SIG-M5 treated with dmso at 0.1 percent for 504 hours (cell line): ENCODE data around the gene PAK6.

Source experiments
- DNase-seq: peaks from one replicate; lab custom pipeline; 2025; ENCODE audit not compliant: unreplicated experiment; lab: John Stamatoyannopoulos, UW

The PAK6 gene

DNA sequence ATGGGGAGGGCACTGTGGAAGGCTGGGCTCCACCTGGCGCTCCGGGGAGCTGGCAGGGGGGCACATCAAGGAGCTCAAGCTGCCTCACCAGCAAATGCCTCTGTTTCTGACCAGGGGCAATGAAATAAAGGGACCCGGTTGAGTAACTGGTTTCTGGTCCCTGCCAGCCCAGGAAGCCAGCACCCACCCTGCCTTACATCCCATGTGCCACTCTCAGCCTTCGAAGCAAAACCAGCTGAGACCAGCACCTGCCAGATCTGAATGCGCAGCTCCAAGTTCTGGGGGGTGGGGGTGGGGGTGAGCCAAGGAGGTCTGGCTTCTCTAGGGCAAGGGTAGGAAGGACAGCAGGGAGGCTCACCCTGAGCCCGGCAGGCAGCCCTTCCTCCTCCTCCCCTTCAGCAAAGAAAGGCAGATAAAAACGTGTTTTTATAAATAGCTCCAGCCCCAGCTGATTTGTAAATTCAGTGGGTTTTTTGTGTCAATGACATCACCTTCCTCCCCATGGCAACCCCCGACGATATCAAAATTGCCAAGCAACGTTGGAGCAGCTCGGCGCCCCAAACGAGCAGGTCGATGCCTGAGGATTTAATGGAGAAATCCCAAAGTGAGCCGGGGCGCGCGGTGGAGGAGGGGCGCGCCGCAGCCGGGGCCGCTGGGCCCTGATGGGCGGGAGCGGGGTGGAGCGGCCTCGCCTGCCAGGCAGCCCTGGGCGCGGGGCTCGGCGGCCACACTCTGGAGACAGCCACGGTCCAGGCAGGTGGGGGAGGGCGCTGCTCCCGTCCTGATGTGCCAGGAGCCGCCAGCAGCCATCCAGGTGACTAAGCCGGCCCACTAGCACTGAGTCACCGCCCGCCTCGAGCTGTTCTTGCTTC is at the start of gene PAK6:
PAK6 (plus strand) TSS at position 532 of the 872 bp plus-strand sequence. CDS start 25,723 bp downstream, outside the sequence.
- DNase-seq, result peak; percentile 25

- no peak for DNase-seq
These were observed 48.3 kb upstream of the PAK6 start for GRCh38 chr15:40190591-40190990.

GRCh38 chr15:40192942-40193341 is 45.9 kb upstream of the PAK6 start:
- DNase-seq, result no peak

DNA sequence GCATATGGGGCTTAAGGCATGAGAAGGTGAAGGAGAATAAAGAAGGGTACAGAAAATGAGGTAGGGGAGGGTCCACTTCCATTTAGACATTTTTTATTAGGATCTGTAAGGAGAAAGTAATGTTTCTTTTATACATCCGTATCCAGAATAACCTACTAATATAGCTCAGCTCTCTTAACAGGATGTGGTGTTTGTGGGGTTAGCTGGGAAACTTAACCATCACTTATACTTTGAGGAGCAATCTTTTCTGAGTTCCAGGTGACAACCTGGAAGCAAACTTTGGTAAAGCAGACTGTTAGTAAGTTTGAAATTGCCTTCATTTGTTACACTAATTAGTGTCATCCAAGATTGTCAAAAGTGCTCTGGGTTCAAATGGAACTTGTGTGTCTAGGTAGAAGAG is 41.4 kb upstream of the PAK6 start:
- no peak for DNase-seq

GRCh38 chr15:40198355-40199085 is 40.3 kb upstream of the PAK6 start:
- no peak for DNase-seq

DNA sequence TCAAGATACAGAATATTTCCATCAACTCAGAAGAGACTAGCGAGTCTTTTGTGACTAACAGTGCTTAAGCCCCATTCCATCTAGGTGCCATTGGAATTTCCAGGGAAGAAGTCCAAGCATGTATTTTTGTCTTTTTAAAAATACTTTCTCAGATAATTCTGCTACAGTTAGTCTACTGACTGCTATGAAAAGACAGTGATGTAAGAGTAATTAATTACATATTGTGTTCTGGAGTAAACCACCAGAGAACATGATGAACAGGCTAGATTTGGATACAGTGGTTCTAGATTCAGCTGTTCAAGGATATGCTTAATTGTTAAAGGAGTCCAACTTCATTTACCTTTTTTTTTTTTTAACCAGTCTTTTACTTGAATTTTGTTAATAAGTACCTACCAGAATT is 34.8 kb upstream of the PAK6 start:
- no peak for DNase-seq

DNA sequence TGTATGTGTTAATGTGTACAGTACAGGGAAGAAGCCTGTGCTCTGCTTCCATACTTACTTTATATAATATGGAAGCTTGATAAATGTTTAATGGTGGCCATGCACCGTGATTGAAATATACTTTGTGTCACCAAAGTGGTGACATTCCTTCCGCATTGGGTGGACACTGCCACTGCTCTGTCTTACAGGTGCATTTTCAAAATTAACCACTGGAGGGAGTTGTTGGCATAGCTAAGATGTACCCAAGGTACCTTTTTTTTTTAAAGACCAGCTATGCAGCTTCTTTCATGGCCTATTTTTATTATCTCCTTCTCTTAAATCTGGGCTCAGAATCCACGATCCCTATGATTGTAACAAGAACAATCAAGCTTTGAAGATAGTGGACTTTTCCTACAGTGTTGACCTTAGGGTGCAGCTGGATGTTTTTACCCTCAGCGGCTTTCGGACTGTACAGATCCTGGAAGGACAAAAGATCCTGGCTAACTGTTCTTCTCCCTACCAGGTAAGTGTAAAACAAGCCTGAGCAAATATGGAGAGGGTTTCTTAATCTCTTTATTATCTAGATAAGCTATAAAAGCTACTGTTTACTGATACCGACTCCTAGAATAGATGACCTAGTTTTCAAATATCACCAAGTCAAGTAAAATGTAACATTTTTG is 21.6 kb upstream of the PAK6 start:
- DNase-seq, result peak; percentile 71

DNA sequence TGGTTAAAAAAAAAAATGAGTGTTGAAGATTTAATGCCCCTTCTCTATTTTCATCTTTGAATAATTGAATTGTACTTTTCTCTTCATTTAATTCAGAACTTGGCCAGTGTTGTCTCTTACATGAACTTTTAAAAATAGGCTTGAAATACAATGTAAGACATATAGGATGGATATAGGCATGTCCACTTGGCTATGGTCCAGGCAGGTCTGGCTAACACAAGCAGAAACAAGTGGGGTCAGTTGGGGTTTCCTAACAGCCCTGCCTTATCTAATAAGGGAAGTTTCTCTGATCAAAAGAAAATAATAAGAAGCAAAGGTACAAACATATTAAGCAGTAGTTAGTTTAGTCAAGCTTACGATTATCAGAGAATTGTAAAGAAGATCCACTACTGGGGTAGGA is 19.1 kb upstream of the PAK6 start:
- no peak for DNase-seq

- DNase-seq, result no peak
These were observed 16.7 kb upstream of the PAK6 start for GRCh38 chr15:40222131-40222530.

GRCh38 chr15:40226736-40227135 is 12.1 kb upstream of the PAK6 start:
- no peak for DNase-seq

DNA sequence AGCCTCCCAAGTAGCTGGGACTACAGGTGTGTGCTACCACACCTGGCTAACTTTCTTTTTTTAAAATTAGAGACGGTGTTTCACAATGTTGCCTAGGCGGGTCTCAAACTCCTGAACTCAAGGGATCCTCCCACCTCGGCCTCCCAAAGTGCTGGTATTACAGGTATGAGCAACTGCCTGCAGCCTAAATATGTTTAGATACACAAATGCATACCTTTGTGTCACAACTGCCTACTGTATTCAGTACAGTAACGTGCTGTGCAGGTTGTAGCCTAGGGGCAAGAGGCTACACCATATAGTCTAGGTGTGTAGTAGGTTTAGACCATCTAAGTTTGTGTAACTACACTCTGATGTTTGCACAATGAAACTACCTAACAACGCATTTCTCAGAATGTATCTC is 9.5 kb upstream of the PAK6 start:
- DNase-seq, result no peak

DNA sequence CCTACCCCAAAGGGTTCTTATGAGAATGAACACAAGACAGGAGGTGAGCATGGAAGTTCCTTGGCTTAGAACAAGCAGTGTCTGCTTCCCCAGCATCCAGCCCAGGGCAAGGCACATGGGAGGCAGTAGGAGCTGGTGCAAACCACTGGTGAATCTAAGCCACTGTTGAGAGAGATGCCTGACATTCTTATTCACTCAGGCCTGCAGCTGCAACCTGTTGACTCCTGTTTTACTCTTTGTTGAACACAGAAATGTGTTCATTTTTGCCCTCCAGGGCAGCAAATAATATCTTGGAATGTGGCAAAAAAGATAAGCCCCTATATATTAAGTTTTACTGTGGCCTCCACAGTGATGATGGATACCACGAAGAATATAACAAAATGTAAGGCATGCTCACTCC is 8.9 kb upstream of the PAK6 start:
- DNase-seq, result no peak

DNA sequence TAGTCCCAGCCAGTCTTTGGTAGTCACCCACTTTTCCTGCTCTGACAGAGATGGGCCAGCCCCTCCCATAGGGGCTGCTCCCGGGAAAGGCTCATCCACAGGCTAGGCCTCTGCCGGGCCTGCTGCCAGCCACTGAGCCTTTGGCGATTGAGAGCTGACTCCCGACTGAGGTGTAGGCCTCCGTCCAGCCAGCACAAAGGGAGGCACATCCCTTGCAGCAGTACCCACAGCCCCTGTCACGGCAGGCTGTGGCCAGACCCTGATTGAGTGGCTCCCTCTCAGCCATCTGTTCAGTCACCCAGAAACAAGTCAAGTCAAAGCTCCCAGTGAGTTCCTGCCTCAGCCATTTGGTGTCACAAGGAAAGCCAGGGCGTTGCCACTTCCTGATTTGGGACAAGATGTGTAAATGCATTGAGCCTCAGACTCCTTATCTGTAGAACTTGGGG is 6.2 kb upstream of the PAK6 start:
- DNase-seq, result no peak

GRCh38 chr15:40233727-40234577 is 4.9 kb upstream of the PAK6 start:
- no peak for DNase-seq

- no peak for DNase-seq
These were observed 4.1 kb upstream of the PAK6 start for GRCh38 chr15:40234783-40235182.

- peak; percentile 79 for DNase-seq
These were observed 3.5 kb upstream of the PAK6 start for GRCh38 chr15:40235201-40235885.

- no peak for DNase-seq
These were observed 485 bp downstream of the PAK6 start for GRCh38 chr15:40239404-40239692.

DNA sequence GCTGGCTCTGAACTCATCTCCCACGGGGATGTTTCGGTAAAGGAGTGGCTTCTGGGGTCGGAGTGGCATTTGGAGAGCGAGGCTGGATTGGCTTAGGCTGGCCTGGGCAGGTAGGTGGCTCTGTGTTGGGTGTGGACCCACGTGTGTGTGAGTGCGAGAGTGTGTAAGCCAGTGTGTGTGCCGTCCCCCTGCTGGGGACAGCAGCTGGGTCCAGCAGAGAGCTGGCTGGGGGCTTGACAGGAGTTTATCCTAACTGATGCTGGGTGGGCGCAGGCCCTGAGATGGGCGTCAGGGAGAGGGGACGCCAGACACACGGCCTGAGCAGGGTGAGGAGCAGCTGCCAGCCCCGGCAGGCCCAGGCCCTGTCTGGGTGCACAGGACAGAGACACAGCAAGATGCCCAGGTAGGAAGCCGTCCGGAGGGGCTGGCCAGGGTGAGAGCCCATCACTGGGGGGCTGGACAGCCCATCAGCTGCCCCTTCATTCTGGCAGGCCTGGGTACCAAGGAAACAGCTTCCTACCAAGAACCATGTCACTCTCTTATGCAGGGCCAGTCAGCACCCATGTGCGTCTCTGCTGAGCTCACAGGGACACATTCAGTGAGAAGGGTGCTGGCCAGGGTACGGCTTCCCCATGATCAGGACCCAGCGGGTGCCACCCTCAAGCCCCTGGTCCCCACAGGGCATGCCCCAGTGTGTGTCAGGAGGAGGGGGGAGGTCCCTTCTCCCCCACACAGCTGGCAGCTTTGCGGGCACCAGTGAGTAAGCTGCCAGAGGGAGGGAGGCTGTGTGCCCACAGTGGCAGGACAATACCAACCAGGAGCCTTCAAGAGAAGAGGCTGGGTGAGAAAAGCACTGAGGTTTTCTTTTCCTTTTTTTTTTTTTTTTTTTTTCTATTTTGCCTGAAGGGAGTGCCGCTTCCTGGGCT is 1.1 kb downstream of the PAK6 start:
- DNase-seq, result no peak

DNA sequence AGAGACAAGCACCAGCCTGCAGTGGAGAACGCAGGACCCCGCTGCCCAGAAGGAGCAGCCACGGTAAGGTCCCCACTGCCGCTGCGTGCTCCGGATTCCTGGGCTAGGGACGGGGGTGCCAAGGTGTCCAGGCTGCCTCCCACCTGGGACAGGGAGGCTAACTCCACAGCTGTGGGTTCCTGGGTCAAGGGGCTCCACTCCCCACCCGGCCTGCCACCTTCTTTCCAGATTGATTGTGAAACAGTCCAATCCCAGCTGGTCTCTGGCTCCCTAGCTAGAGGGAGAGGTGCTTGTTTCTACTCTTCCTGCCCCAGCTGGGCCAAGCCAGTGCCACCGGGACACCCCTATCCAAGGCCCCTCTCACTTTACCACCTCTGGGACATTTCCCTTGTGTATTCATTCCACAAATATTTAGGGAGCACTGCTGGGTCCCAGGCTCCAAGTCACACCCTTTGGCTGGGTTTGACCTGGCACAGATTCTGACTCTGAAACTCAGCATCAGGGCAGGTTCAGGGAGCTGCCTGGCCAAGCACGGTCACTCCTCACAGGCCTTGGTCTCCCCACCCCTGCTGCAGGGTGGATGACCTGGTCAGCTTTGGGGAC is 1.9 kb downstream of the PAK6 start:
- DNase-seq, result no peak
